Muscle layer of colon (tissue), 2 donors: Measurements from ENCODE around the gene ELF1.

Experiments
- H3K27ac ChIP-seq: one replicate; pipeline ENCODE4 v1.7.0; 2013; ENCODE audit warnings: low read depth, mild to moderate bottlenecking, low read length, moderate library complexity
- H3K27me3 ChIP-seq, 2 donors: one replicate each; pipeline ENCODE4 v1.7.0; 2013; ENCODE audit warnings: low read length in 2 of 2, mild to moderate bottlenecking in 2 of 2; ENCODE audit not compliant: insufficient read depth in 2 of 2, control insufficient read depth in 1 of 2
- H3K36me3 ChIP-seq: one replicate; pipeline ENCODE4 v1.7.0; 2013; ENCODE audit warnings: mild to moderate bottlenecking, low read length; ENCODE audit not compliant: insufficient read depth
- H3K4me1 ChIP-seq: one replicate; pipeline ENCODE4 v1.7.0; 2013; ENCODE audit warnings: mild to moderate bottlenecking, low read length; ENCODE audit not compliant: insufficient read depth
- H3K4me3 ChIP-seq, 2 donors: one replicate each; pipeline ENCODE4 v1.7.0; 2013; ENCODE audit warnings: low read length in 2 of 2, low read depth in 1 of 2, mild to moderate bottlenecking in 1 of 2, moderate library complexity in 1 of 2
- H3K9ac ChIP-seq: one replicate; pipeline ENCODE4 v1.7.0; 2013; ENCODE audit warnings: low read length
- H3K9me3 ChIP-seq: one replicate; pipeline ENCODE4 v1.7.0; 2013; ENCODE audit warnings: mild to moderate bottlenecking, low read length
- donor health status: abdominal sarcoma.
- donor health status: Adenocarcinoma of cecum.

The ELF1 gene

DNA sequence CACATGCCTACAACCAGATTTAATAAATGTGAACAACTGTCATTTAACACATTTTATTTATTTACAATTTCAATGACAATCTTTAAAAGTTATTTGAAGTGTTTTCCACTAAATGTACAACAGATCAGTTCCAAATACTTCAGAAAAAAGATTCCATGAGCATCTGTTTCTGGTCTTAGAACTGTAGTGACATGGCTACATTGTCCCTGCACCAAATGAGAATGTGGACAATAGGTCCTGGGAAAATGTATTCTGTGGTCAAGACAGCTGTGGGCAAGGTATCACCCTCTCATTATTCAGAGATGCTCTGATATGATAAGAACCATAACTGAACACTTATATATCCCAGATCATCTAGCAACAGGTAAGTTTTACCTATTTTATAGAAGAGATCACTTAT lies 43.7 kb downstream of the ELF1 start:
- no peak overlapping the region for H3K4me3 ChIP-seq
- H3K9ac ChIP-seq = no peak overlapping the region
- H3K4me1 ChIP-seq = peaks cover 42% of the 10 kb centered on the region
- H3K9me3 ChIP-seq = no peaks in the 10 kb centered on the region
- H3K27me3 ChIP-seq = no peaks in the 10 kb centered on the region
- H3K36me3 ChIP-seq = no peaks in the 10 kb centered on the region
- H3K27ac ChIP-seq = no peak overlapping the region

DNA sequence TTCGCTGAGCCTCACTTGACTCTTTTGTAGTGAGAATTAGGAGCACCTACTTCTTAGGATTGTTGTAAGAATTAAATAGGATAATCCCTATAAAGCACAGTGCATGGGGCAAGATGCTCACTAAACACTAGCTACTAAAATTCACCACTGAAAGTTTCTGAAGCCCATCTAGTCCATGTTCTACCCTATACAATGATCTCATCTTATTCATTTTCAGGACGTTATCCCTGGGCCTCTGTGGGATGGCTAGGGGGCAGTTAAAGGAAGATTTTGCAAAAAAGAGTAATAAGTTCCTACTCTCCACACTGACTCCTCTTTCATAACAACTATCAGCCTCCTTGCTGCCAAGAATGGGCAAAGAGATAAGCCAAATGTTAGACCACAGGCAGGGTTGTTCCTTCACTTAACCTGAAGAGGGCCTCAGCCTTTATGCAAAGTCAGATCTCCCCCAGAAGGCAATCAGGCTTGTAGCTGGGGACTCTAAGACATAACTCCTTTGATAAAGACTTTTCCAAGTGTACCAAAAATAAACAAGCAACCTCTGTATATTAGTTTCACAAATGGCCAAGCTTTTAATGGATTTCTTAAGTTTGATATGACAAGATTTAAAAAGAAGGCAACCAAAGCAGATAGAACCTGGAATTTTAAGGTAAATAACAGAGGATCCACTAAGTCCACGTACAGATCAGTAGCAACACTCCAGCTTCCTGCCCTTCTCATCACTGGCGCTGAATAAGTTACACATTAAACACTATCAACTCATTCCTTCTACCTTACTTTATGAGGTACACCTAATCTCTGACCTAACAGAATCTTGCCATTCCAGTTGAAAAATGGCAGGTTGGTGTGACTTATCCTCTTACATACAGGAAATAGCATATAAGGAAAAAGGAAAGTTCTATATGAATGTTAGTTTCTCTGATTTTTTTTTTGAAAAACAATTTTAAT lies 44.4 kb downstream of the ELF1 start:
- Histone ChIP-seq H3K9ac (no peak overlapping the region), H3K4me3 (no peak overlapping the region), H3K9me3 (no peaks in the 10 kb centered on the region), H3K27me3 (no peaks in the 10 kb centered on the region), H3K36me3 (no peaks in the 10 kb centered on the region), H3K4me1 (peaks cover 42% of the 10 kb centered on the region), H3K27ac (no peak overlapping the region)

DNA sequence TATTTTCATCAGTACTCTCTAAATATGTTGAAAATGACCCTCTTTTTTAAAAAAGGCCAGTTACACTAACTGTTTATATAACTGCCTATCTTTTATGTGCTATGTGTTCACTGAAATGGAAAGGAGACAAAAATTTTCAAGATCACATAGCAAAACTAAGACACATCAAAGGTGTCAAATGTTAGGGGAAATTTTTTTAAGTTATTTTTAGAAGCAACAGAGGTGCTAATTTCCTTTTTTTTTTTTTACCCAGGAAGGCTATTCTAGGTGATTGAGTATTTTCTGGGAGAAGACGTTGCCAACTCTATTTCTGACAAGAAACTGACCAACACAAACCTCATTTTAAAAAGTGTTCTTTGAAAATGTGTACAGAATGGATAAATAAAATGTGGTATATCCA lies 45.7 kb downstream of the ELF1 start:
- no peak overlapping the region for H3K9ac ChIP-seq
- H3K4me1 ChIP-seq = peaks cover 44% of the 10 kb centered on the region
- H3K27ac ChIP-seq = no peak overlapping the region
- no peak overlapping the region for H3K4me3 ChIP-seq
- no peaks in the 10 kb centered on the region for H3K27me3 ChIP-seq
- H3K36me3 ChIP-seq = no peaks in the 10 kb centered on the region
- no peaks in the 10 kb centered on the region for H3K9me3 ChIP-seq

- Histone ChIP-seq H3K27me3 (no peaks in the 10 kb centered on the region), H3K4me1 (peaks cover 49% of the 10 kb centered on the region), H3K4me3 (no peak overlapping the region), H3K9ac (no peak overlapping the region), H3K9me3 (no peaks in the 10 kb centered on the region), H3K36me3 (no peaks in the 10 kb centered on the region), H3K27ac (no peak overlapping the region)
Measured at GRCh38 chr13:40971321-40971720, 47.8 kb downstream of the ELF1 start.

DNA sequence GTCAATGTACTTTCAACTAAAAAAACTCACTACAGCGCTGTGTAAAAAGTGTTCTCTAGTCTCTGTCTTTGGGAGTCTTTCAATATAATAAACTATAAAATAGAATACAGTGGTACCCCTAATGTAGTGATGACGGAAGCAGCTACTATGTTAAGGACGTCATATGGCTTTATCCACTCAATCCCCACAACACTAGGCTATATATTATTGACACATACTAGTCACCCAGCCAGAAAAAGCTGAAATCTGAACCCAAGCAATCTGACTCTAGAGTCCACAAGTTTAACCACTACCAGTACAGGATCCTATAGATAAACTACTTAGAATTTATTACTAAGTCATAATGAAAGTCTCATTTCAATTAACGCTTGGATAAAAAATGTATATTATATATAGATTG lies 48.3 kb downstream of the ELF1 start:
- H3K4me1 ChIP-seq = peaks cover 49% of the 10 kb centered on the region
- H3K9ac ChIP-seq = no peak overlapping the region
- no peak overlapping the region for H3K27ac ChIP-seq
- no peaks in the 10 kb centered on the region for H3K27me3 ChIP-seq
- H3K4me3 ChIP-seq = no peak overlapping the region
- H3K36me3 ChIP-seq = no peaks in the 10 kb centered on the region
- no peaks in the 10 kb centered on the region for H3K9me3 ChIP-seq

GRCh38 chr13:40969169-40969901 lies 49.8 kb downstream of the ELF1 start:
- H3K4me1 ChIP-seq = peaks cover 43% of the 10 kb centered on the region
- no peak overlapping the region for H3K9ac ChIP-seq
- H3K9me3 ChIP-seq = no peaks in the 10 kb centered on the region
- H3K4me3 ChIP-seq = no peak overlapping the region
- H3K36me3 ChIP-seq = no peaks in the 10 kb centered on the region
- no peak overlapping the region for H3K27ac ChIP-seq
- H3K27me3 ChIP-seq = no peaks in the 10 kb centered on the region

DNA sequence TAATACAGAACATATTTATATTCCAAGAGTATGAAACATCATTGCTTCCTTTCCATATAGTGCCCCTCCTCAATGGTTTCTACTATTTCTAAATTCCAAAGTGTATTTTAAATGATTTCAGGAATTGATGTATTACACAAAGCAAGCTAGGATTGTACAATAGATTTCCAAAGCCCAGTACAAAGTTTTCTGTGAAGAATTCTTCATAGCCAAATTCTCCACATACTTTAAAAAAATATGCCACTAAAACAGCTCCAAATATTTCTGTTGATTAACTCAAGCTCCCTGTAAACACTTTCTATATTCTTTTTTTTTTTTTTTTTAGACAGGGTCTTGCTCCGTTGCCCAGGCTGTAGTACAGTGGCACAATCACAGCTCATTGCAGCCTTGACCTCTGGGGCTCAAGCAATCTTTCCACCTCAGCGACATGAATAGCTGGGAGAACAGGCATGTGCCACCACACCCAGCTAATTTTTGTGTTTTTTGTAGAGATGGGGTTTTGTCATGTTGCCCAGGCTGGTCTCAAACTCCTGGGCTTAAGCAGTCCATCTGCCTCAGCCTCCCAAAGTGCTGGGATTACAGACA lies 50.6 kb downstream of the ELF1 start:
- Histone ChIP-seq H3K27me3 (no peaks in the 10 kb centered on the region), H3K4me1 (peaks cover 40% of the 10 kb centered on the region), H3K36me3 (no peaks in the 10 kb centered on the region), H3K4me3 (no peak overlapping the region), H3K9ac (no peak overlapping the region), H3K27ac (no peak overlapping the region), H3K9me3 (no peaks in the 10 kb centered on the region)

- H3K27me3 ChIP-seq = no peaks in the 10 kb centered on the region
- H3K36me3 ChIP-seq = no peaks in the 10 kb centered on the region
- H3K9ac ChIP-seq = no peak overlapping the region
- peaks cover 33% of the 10 kb centered on the region for H3K4me1 ChIP-seq
- H3K27ac ChIP-seq = no peak overlapping the region
- no peak overlapping the region for H3K4me3 ChIP-seq
- no peaks in the 10 kb centered on the region for H3K9me3 ChIP-seq
Measured at GRCh38 chr13:40966298-40966697, 52.8 kb downstream of the ELF1 start.

DNA sequence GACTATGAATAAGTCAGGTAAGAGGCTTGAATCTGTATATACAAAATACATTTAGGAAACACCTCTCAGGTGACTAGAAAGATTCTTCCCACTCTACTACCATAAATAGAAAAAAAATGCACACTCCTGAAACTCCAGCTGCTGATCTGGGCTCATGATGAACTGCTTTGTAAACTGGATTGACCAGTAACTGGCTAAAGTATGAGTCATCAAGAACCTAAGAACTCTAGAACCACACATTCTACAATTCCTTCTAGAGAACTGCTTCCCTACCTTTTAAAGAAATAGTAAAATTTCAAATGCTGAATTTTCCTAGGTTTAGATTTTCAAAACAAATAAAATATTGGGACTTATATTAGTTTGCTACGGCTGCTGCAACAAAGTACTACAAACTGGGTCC lies 55.2 kb downstream of the ELF1 start:
- Histone ChIP-seq H3K4me1 (peaks cover 22% of the 10 kb centered on the region), H3K9ac (no peak overlapping the region), H3K27me3 (no peaks in the 10 kb centered on the region), H3K9me3 (no peaks in the 10 kb centered on the region), H3K4me3 (no peak overlapping the region), H3K36me3 (no peaks in the 10 kb centered on the region), H3K27ac (no peak overlapping the region)

DNA sequence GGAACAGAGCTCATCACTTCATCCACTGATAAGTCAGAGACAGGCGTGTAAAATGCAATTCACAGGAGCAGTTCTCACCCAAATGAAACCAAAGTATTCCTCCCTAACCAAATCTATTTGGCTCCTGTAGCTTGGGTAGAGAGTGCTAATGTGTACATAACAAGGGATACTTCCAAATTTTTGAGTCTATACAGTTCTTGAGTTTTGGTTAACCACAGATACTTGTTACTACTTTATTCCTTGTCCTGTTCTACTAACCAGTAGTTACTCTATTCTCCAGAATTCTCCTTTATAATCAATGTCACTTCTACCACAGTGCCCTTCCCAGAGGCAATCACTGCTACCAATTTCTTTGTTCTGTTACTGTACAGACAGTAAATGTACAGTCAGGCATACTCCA lies 57.3 kb downstream of the ELF1 start:
- Histone ChIP-seq H3K4me3 (no peak overlapping the region), H3K9ac (no peak overlapping the region), H3K4me1 (peaks cover 15% of the 10 kb centered on the region), H3K9me3 (no peaks in the 10 kb centered on the region), H3K27ac (no peak overlapping the region), H3K27me3 (no peaks in the 10 kb centered on the region), H3K36me3 (peaks cover 13% of the 10 kb centered on the region)

GRCh38 chr13:40961214-40961613 lies 57.9 kb downstream of the ELF1 start:
- Histone ChIP-seq H3K4me1 (peaks cover 15% of the 10 kb centered on the region), H3K4me3 (no peak overlapping the region), H3K27me3 (no peaks in the 10 kb centered on the region), H3K27ac (no peak overlapping the region), H3K36me3 (peaks cover 13% of the 10 kb centered on the region), H3K9ac (no peak overlapping the region), H3K9me3 (no peaks in the 10 kb centered on the region)
